HepG2 (cell line): ENCODE measurements around the gene MZF1. TPM values are rescaled to one million over a fixed set of nuclear protein-coding genes. Genes with fewer than 3 reads are reported as not detected.
A peak's percentile ranks its signal among the peaks of the same experiment; 100 is the strongest.

Experiments used
- ATRX ChIP-seq: sonication (generic); formaldehyde crosslinking; IDR thresholded peaks from 2 replicates; pipeline ENCODE4 v1.4.0; 2020; ENCODE audit warnings: missing genetic modification reagents, borderline replicate concordance
- ELF3 ChIP-seq: IDR thresholded peaks from 2 replicates; pipeline ENCODE4 v1.6.1; 2016; ENCODE audit warnings: missing genetic modification reagents, missing compliant biosample characterization
- HES4 ChIP-seq: sonication (generic); formaldehyde crosslinking; IDR thresholded peaks from 2 replicates; pipeline ENCODE4 v1.9.0; 2021; ENCODE audit warnings: mild to moderate bottlenecking, missing genetic modification reagents, borderline replicate concordance
- HNRNPH1 ChIP-seq: fragments of 200-400 bp; formaldehyde crosslinking; optimal IDR thresholded peaks from 2 replicates; pipeline ENCODE3; 2017; ENCODE audit warnings: mild to moderate bottlenecking, low read depth, low read length
- JDP2 ChIP-seq: sonication (generic); formaldehyde crosslinking; IDR thresholded peaks from 2 replicates; pipeline ENCODE4 v1.8.1; 2022; ENCODE audit warnings: missing genetic modification reagents, borderline replicate concordance
- KLF12 ChIP-seq: sonication (generic); formaldehyde crosslinking; IDR thresholded peaks from 2 replicates; pipeline ENCODE4 v1.4.0; 2020; ENCODE audit warnings: missing genetic modification reagents, borderline replicate concordance
- MAF1 ChIP-seq: sonication (generic); formaldehyde crosslinking; IDR thresholded peaks from 2 replicates; pipeline ENCODE4 v1.5.0; 2020; ENCODE audit warnings: missing genetic modification reagents, borderline replicate concordance
- PHF5A ChIP-seq: IDR thresholded peaks from one replicate; pipeline ENCODE4 v1.6.1; 2018; ENCODE audit warnings: low read depth, missing genetic modification reagents; ENCODE audit not compliant: unreplicated experiment
- POLR2AphosphoS2 ChIP-seq: IDR thresholded peaks from 2 replicates; pipeline ENCODE4 v1.6.1; 2011; ENCODE audit warnings: low read depth, low read length, improper control_type of control experiment
- RFXANK ChIP-seq: IDR thresholded peaks from 2 replicates; pipeline ENCODE4 v1.6.1; 2016
- SIN3A ChIP-seq: IDR thresholded peaks from 2 replicates; pipeline ENCODE4 v1.6.1; 2011; ENCODE audit warnings: low read depth, mild to moderate bottlenecking, control low read depth, low read length, borderline replicate concordance
- SRSF9 ChIP-seq: fragments of 200-400 bp; formaldehyde crosslinking; IDR thresholded peaks from 2 replicates; pipeline ENCODE4 v1.6.1; 2018; ENCODE audit warnings: borderline replicate concordance, mild to moderate bottlenecking, low read depth, low read length; ENCODE audit not compliant: insufficient read depth, poor library complexity, severe bottlenecking
- ZNF317 ChIP-seq: sonication (generic); formaldehyde crosslinking; IDR thresholded peaks from 2 replicates; pipeline ENCODE4 v1.5.0; 2020; ENCODE audit warnings: mild to moderate bottlenecking, missing genetic modification reagents
- ZNF331 ChIP-seq: sonication (generic); formaldehyde crosslinking; IDR thresholded peaks from 2 replicates; pipeline ENCODE4 v1.4.0; 2020; ENCODE audit warnings: missing genetic modification reagents
- ZNF432 ChIP-seq: sonication (generic); formaldehyde crosslinking; IDR thresholded peaks from 2 replicates; pipeline ENCODE4 v1.5.0; 2020; ENCODE audit warnings: missing genetic modification reagents, mild to moderate bottlenecking, borderline replicate concordance
- ZNF44 ChIP-seq: sonication (generic); formaldehyde crosslinking; IDR thresholded peaks from 2 replicates; pipeline ENCODE4 v1.5.1; 2020; ENCODE audit warnings: mild to moderate bottlenecking, missing genetic modification reagents
- ZNF558 ChIP-seq: sonication (generic); formaldehyde crosslinking; IDR thresholded peaks from 2 replicates; pipeline ENCODE4 v1.9.0; 2022; ENCODE audit warnings: mild to moderate bottlenecking, missing genetic modification reagents, borderline replicate concordance
- ZNF570 ChIP-seq: sonication (generic); formaldehyde crosslinking; IDR thresholded peaks from 2 replicates; pipeline ENCODE4 v1.4.0; 2020; ENCODE audit warnings: mild to moderate bottlenecking, missing genetic modification reagents, borderline replicate concordance
- ZNF703 ChIP-seq: sonication (generic); formaldehyde crosslinking; IDR thresholded peaks from 2 replicates; pipeline ENCODE4 v1.5.1; 2020; ENCODE audit warnings: missing genetic modification reagents, mild to moderate bottlenecking, moderate library complexity, borderline replicate concordance
- ZNF724P ChIP-seq: sonication (generic); formaldehyde crosslinking; IDR thresholded peaks from 2 replicates; pipeline ENCODE4 v1.8.0; 2022; ENCODE audit warnings: missing genetic modification reagents, borderline replicate concordance
- ZNF766 ChIP-seq: sonication (generic); formaldehyde crosslinking; IDR thresholded peaks from 2 replicates; pipeline ENCODE4 v1.5.0; 2020; ENCODE audit warnings: missing genetic modification reagents, borderline replicate concordance
- polyA plus RNA-seq, 8 experiments: library from polyadenylated mRNA; depleted of rRNA in 3 of 8; stranded (reverse) in 7 of 8; unstranded in 1 of 8; fragments of >200 nt; fragmentation: Illumina TruSeq in 4 of 8; extraction: Trizol in 4 of 8; gene quantifications; 2 replicates each; pipeline versions ENCODE4 v1.2.1 to v1.2.3, GENCODE V29; 2011 to 2016; ENCODE audit warnings: low read depth in 4 of 8, missing spikeins in 1 of 8, mixed read lengths in 1 of 8; ENCODE audit not compliant: insufficient read depth in 1 of 8
- total RNA-seq, 5 experiments: library from RNA; depleted of rRNA; stranded (reverse); fragments of >200 nt; fragmentation: Illumina TruSeq; extraction: Trizol; gene quantifications; 2 replicates each; pipeline ENCODE4 v1.2.3, GENCODE V29; 2016; ENCODE audit warnings: low read depth in 1 of 5
- TF ChIP-seq, protein P1 (sequence below): sonication (generic); formaldehyde crosslinking; IDR thresholded peaks from 2 replicates; pipeline ENCODE4 v1.5.0; 2020; ENCODE audit warnings: missing genetic modification reagents
- TF ChIP-seq, protein P2 (sequence below): sonication (generic); formaldehyde crosslinking; IDR thresholded peaks from 2 replicates; pipeline ENCODE4 v1.4.0; 2020; ENCODE audit warnings: low read depth, mild to moderate bottlenecking, missing genetic modification reagents
- TF ChIP-seq, protein P3 (sequence below): sonication (generic); formaldehyde crosslinking; IDR thresholded peaks from 2 replicates; pipeline ENCODE4 v1.4.0; 2020; ENCODE audit warnings: missing genetic modification reagents

Gene MZF1
- total and polyA plus RNA-seq, 2 of the 13 experiments (the other 11 are each of a cell fraction or from before 2014, with no cell fraction given), result 3.1 to 8.1 TPM

DNA sequence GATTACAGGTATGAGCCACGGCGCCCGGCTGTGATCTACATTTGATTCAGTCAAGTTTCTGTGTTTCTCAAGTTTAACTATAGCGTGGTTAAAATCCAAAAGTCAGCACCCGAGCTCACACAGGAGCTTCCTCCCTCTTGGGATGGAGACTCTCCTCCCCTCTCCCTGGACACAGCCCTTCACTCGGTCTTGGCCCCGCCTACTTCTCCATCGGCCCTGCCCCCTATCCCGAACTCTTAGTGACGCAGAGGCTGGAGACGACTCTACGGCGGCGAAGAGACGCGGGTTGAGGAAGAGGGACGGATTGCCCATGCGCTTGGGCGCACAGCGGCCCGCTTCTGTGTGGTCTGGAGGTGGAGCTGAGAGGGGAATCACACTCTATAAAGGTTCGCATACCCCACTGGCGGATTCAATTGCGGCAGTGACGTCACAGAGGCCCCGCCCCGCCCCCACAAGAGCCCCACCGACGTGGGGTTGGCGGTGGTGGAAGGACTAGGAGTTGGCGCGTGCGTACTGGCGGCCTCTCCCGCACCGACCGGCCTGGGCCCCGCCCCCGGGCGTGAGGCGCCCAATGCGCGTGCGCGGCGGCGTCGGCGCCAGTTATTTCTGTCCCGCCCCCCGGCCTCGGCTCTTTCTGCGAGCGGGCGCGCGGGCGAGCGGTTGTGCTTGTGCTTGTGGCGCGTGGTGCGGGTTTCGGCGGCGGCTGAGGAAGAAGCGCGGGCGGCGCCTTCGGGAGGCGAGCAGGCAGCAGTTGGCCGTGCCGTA is 29.1 kb downstream of the MZF1 start, which contains the start of gene TRIM28 (continued):
- TF ChIP-seq ATRX (CRISPR knock-in tag) (no peak), ZNF766 (CRISPR knock-in tag) (peak; percentile 94), POLR2AphosphoS2 (peak; percentile 60; the same call in 1 of the 2 replicates), HES4 (CRISPR knock-in tag) (peak; percentile 94), JDP2 (CRISPR knock-in tag) (peak; percentile 86; the same call in 1 of the 2 replicates), ZNF703 (no peak), ELF3 (CRISPR knock-in tag) (peak; percentile 28; the same call in 1 of the 2 replicates), ZNF558 (CRISPR knock-in tag) (no peak), ZNF724P (CRISPR knock-in tag) (peak; percentile 94), ZNF432 (no peak), SRSF9 (no peak), KLF12 (CRISPR knock-in tag) (peak; percentile 88; the same call in 1 of the 2 replicates), ZNF44 (CRISPR knock-in tag) (no peak), HNRNPH1 (no peak), ZNF317 (no peak), PHF5A (CRISPR knock-in tag) (no peak), SIN3A (peak; percentile 39; the same call in 1 of the 2 replicates), RFXANK (CRISPR knock-in tag) (no peak; the same call in 1 of the 2 replicates), ZNF570 (CRISPR knock-in tag) (no peak), ZNF331 (CRISPR knock-in tag) (peak; percentile 16), MAF1 (no peak)
- TF ChIP-seq, protein P1, sequence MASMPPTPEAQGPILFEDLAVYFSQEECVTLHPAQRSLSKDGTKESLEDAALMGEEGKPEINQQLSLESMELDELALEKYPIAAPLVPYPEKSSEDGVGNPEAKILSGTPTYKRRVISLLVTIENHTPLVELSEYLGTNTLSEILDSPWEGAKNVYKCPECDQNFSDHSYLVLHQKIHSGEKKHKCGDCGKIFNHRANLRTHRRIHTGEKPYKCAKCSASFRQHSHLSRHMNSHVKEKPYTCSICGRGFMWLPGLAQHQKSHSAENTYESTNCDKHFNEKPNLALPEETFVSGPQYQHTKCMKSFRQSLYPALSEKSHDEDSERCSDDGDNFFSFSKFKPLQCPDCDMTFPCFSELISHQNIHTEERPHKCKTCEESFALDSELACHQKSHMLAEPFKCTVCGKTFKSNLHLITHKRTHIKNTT (CRISPR knock-in tag), result no peak
- TF ChIP-seq, protein P2, sequence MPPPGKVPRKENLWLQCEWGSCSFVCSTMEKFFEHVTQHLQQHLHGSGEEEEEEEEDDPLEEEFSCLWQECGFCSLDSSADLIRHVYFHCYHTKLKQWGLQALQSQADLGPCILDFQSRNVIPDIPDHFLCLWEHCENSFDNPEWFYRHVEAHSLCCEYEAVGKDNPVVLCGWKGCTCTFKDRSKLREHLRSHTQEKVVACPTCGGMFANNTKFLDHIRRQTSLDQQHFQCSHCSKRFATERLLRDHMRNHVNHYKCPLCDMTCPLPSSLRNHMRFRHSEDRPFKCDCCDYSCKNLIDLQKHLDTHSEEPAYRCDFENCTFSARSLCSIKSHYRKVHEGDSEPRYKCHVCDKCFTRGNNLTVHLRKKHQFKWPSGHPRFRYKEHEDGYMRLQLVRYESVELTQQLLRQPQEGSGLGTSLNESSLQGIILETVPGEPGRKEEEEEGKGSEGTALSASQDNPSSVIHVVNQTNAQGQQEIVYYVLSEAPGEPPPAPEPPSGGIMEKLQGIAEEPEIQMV (CRISPR knock-in tag), result no peak
- TF ChIP-seq, protein P3, sequence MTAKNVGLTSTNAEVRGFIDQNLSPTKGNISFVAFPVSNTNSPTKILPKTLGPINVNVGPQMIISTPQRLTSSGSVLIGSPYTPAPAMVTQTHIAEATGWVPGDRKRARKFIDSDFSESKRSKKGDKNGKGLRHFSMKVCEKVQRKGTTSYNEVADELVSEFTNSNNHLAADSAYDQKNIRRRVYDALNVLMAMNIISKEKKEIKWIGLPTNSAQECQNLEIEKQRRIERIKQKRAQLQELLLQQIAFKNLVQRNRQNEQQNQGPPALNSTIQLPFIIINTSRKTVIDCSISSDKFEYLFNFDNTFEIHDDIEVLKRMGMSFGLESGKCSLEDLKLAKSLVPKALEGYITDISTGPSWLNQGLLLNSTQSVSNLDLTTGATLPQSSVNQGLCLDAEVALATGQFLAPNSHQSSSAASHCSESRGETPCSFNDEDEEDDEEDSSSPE (CRISPR knock-in tag), result peak; percentile 80
